ENCODE measurements around the gene SERPINB10. TPM values are rescaled to one million over a fixed set of nuclear protein-coding genes. Genes with fewer than 3 reads are reported as not detected.

The SERPINB10 gene, protein sequence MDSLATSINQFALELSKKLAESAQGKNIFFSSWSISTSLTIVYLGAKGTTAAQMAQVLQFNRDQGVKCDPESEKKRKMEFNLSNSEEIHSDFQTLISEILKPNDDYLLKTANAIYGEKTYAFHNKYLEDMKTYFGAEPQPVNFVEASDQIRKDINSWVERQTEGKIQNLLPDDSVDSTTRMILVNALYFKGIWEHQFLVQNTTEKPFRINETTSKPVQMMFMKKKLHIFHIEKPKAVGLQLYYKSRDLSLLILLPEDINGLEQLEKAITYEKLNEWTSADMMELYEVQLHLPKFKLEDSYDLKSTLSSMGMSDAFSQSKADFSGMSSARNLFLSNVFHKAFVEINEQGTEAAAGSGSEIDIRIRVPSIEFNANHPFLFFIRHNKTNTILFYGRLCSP
- not detected in 2 replicates for total RNA-seq

DNA sequence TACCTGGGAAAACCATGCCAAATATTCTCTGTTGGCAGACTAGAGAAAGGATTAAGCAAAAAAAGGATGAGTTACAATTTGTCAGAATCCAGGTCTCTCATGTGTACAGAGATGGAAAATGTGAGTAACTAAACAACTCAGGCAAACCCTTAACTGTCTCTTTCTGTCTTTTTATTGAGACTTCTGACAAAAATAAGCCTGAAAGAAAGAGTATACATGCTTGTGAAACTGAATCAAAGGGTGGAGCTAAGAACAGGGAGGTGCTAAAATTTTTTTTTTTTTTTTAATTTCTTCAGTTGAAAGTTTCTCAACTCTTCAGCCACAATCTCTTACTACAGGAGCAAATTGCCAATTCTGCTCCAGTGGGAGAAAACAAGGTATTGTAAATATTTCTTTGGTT lies at the start of gene SERPINB10:
SERPINB10 (plus strand) TSS at position 295 of the 400 bp plus-strand sequence. CDS start 7,553 bp downstream, outside the sequence.
- intact Hi-C loops (cut with micrococcal nuclease), result no loop called here

DNA sequence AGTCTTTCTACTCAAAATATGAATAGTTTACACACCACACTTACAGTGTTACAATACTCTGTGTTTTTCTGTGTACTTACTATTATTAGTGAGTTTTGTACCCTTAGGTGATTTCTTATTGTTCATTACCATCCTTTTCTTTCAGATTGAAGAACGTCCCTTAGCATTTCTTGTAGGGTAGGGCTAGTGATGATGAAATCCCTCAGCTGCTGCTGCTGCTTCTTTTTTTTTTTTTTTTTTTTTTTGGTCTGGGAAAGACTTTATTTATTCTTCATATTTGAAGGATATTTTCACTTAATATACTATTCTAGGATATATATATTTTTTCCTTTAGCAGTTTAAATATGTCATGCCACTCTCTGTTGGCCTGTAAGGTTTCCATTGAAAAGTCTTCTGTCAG lies 49.3 kb upstream of the SERPINB10 start:
- intact Hi-C loops (cut with micrococcal nuclease), result no loop called here

DNA sequence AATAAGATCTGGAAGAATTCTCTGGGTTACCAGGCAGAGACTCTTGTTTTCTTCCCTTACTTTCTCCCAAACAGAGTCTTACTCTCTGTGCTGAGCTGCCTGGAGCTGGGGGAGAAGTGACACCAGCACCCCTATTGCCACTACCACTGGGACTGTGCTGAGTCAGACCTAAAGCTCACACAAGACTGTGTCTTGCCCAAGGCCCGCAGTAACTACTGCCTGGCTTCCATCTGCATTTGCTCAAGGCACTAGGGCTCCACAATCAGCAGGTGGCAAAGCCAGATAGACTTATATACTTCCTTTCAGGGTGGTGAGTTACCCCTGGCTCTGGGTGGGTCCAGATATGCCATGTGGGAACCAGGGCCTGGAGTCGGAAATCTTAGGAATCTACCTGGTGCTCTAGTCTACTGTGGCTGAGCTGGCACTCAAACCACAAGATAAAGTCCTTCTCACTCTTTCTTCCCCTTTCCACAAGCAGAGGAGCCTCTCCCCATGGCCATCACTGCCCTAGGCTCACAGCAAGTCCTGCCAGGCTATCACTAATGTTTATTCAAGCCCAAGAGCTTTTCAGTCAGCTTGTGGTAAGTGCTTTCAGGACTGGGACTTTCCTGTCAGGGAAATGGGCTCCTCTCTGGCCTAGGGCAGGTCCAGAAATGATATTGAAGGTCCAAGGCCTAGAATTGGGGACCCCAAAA lies 47.8 kb upstream of the SERPINB10 start:
- intact Hi-C loops (cut with micrococcal nuclease), result no loop called here

DNA sequence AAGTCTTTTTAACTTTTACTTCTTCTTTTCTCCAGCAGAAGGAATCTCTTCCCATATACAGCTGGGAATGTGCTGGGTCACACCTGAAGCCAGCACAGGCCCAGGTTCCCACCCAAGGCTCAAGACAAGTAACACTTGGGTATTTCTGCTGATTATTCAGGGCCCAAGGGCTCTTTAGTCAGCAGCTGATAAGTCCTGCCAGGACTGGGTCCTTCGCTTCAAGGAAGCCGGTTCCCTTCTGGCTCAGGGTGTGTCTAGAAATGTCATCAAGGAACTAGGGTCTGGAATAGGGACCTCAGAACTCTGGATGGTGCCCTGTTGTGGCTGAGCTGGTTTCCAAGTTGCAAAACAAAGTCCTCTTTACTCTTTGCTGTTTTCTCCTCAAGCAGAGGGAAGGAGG lies 47.2 kb upstream of the SERPINB10 start:
- intact Hi-C loops (cut with micrococcal nuclease), result no loop called here

DNA sequence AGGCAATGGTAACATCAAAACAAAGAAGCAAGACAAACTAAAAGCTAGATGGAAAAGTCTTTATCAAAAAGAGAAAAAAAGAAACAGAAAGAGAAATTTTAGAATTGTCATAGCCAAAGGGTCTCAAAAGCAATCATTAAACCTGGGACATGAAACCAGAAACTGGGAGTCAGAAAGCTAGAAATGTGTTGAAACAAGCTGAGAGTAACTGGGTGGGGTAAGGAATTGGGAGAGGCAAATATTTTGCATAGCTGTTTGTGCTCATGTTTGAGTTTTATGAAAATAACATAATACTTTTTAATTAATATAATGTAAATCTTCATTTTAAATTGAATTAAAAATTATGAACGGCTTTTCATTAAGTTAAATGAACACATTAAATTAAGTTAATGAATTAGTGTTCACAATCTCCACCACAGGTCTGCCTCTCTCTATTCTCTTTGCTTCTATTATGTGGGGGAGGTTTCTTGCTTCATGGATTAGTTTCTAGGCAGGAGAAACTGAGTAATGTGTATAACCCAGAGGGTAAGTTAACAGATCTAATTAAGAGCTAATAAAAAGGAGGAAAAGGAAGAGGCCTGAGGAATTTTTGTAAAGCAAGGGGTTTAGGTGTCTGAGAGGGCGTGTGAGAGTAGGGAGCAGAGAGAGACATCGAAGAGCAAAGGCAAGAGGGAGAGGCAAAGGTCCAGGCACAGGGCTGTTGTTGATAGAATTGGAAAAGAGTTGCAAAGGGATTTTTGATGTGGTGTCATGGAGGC lies 40.2 kb upstream of the SERPINB10 start:
- intact Hi-C loops (cut with micrococcal nuclease), result no loop called here

DNA sequence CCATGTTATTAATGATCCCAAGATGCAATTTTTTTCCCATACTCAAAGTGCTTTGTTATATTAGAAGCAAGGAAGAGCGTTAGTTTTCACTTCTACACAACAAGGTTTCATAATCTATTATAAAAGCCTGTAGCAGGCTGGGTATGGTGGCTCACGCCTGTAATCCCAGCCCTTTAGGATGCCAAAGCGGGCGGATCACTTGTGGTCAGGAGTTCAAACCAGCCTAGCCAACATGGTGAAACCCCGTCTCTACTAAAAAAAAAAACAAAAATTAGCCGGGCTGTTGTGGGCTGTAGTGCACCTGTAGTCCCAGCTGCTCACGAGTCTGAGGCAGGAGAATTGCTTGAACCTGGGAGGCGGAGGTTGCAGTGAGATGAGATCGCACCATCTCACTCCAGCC lies 39.2 kb upstream of the SERPINB10 start:
- intact Hi-C loops (cut with micrococcal nuclease), result no loop called here

DNA sequence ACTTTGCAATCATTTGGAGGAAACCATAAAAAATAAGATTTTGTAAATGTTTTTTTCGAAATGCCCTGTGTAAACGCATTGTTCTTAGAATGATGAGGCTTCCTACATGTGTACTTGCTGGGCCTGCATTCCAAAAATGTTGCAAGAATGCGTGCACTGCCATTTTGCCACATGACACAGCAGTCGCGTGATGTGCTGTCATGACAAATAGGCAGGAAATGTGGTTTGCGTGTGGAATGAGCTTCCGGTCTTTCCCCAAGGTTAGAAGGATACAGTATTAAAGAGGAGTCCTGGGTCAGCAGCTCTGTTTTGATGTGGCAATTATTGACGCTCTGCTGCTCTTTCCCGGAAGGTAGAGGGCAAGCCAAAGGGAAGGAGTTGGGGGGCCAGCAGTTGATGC lies 38.4 kb upstream of the SERPINB10 start:
- intact Hi-C loops (cut with micrococcal nuclease), result no loop called here

DNA sequence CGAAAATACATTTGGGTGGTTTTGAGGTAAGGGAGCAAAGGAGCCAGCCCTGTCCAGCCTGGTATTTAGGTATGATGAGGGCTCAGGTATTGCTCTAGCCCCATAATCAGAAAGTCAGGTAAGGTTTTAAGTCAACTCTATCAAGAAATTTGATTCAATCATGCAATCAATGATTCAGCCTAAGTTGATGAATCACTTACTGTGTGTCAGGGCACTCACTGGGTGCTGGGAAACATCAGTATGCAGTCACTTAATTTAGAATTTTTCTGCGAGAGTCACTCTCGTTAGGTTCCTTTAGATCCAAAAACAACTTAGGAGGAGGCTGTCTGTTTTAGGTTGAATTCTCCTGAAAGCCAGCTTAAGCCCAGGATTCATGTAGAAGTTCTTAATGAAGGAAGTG lies 37.9 kb upstream of the SERPINB10 start:
- intact Hi-C loops (cut with micrococcal nuclease), result no loop called here

DNA sequence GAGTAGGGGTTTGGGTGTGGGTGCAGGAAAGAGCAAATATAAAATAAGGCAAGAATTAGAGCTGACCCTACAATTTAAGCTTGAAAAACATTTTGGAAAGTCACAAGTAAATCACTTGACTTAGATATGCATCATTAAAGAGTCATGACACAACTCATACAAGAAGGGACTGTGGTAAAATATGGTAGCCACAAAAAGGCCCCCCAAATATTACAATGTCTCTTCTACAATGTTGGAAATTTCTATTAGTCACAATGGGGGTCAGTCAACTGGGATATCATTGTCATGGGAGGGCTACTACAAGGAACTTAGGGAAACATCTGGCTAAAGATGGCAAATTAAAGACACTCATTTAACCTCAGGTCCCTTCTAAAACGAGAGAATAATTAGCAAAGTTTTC lies 35.9 kb upstream of the SERPINB10 start:
- intact Hi-C loops (cut with micrococcal nuclease), result no loop called here

DNA sequence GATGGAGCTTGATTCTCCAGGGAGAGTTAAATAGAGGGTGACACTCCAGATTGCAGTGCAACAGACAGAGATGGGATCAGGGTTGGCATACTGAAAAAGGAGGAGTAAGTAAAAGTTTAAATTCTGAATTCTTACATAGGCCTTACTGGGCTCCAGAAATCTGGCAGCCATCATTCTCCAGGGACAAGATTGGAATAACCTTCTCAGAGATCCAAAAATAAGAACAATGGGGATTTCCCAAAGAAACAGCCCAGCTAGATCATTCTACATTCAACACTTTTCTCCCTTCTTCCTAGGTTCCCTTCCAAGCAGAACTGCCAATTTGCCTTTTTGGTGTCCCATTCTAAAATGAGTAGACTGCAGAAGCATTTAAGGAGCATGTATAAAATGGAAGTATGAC lies 35.2 kb upstream of the SERPINB10 start:
- intact Hi-C loops (cut with micrococcal nuclease), result no loop called here

DNA sequence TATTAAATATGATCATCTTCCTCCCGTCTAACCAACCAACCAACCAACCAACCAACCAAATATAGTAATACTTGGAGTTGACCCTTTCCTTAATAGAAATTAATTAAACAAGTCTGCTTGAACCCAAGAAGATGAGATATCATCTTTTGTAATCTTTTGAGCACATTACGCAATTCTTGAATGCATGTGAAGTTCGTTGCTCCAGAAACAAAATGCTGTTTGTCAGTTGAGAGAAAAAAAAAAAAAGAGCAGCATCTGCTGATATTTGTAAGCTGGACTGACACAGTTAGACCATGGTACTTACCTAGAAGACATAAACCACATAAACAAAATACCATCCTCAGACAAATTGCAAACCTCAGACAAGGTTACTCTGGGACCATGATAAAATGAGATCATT lies 29.4 kb upstream of the SERPINB10 start:
- intact Hi-C loops (cut with micrococcal nuclease), result no loop called here

DNA sequence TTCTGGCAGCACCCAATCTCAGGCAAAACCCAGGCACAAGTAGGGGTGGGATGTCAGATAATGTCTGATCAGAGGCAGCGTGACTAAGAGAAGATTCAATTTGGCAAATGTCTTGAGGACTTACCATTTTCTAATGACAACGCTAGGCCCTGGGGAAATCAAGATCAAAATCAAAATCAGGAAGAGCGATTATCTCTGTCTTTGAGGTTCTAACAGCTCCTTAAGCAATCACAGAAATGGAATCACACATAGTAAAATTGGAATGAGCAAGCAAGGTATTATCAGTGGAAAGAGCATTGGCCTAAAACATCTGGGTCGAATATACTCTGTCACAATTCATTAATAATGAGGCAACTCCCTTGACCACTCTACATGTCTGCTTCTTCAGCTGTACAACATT lies 28.8 kb upstream of the SERPINB10 start:
- intact Hi-C loops (cut with micrococcal nuclease), result no loop called here

DNA sequence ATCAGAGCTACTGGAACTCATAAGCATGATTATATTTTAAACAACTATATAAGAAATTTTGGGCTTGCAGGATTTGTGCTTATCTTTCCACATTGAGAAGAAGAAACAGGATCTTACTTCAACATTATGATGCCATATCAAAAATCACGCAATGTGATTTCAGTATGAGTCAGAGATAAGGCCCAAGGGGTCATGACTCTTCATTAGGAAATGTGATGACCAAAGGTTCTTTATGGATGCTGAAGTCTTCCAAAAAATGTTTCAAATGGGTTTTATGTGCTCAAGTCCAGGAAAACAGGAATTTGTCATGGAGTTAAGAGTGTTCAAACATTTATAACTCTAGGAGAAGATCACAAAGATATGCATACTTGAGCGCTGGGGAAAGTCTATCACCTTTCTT lies 28.0 kb upstream of the SERPINB10 start:
- intact Hi-C loops (cut with micrococcal nuclease), result no loop called here

DNA sequence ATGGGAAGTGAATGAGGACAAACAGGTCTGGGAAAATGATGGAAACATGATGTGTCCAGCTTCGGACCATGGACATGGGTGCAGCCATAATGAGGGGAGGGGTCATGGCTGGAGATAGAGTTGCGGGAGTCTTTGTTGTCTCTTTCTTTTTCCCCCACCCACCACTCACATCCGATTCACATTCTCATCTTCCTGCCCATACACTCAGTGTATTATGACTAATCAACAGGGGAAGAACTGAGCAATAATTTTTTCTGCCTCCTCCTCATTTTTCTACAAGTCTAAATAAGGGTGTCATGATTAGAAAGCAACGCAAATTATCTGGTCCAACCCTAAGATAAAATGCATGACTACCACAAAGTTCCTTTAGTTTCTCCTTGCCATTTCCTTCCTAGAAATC lies 25.9 kb upstream of the SERPINB10 start:
- intact Hi-C loops (cut with micrococcal nuclease), result no loop called here

DNA sequence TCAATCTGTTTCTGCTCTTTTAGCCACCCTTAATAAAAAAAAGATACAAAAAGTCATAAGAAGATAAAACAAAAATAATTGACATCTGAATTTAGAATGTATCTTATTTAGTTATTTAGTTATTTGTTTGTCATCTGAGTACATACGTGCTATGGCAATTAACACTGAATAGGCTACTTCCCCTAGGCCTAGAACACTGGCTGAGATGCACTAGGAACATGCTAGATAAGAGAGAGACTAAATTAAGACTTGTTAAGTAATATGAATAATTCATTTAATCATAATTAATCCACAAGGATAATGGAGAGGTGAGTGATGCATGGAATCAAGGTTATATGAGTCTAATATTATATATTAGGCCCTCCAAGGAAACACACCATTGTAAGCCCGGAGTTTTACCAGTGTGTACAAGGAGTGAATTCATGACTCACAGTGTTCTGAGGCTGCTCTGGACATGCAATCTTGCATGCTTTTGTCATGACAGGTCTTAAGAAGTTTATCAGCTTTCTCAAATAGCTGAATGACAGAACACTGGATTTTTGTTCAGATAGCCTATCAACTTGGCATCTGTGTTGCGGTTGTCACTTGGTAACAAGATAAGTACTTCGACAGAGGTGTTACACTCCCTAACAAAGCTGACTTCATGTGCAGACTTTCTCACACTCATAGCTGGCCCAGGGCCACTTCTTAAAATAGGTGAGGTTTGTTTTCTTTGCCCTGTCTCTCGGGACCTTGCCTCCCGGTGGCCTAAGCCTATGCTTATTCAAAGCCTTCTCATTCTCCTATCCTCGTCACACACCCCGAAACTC lies 25.2 kb upstream of the SERPINB10 start:
- intact Hi-C loops (cut with micrococcal nuclease), result no loop called here

DNA sequence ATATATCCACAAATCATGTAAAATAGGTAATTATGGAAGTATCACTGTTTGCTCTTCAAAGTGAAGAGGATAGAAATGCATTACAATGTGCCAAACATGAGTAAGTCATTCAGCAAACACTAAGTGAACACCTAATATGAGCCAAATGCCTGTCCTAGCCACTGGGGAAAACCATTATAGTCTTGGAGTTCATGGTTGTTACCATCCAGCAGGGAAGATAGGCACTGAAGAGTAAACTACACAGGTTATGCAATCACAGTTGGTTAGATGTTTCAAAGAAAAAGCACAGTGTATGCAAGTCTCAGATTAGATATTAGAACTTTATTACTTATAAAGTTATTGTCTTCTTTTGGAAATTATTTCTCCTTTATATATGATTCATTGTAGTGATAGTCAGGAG lies 24.1 kb upstream of the SERPINB10 start:
- intact Hi-C loops (cut with micrococcal nuclease), result no loop called here

DNA sequence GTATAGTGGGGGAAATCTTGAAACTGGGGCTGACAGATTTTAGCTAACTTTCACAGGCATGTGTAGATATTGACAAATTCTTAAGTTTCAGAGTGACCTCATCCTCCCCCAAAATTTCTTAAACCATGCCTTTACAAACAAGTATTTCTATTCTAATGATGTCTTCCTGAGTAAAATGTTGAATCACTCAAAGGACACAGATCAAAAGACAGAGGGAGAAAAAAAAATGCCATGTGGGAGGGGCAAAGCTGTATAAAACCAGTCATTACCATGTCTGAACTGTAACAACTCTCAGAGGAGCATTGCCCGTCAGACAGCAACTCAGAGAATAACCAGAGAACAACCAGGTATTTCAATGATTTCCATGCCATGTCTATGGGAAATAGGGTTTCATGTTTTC lies 20.3 kb upstream of the SERPINB10 start, which contains the start of gene SERPINB2:
SERPINB2 (plus strand) TSS at position 282 of the 400 bp plus-strand sequence. CDS start 3,740 bp downstream, outside the sequence.
- intact Hi-C loops (cut with micrococcal nuclease), result no loop called here

DNA sequence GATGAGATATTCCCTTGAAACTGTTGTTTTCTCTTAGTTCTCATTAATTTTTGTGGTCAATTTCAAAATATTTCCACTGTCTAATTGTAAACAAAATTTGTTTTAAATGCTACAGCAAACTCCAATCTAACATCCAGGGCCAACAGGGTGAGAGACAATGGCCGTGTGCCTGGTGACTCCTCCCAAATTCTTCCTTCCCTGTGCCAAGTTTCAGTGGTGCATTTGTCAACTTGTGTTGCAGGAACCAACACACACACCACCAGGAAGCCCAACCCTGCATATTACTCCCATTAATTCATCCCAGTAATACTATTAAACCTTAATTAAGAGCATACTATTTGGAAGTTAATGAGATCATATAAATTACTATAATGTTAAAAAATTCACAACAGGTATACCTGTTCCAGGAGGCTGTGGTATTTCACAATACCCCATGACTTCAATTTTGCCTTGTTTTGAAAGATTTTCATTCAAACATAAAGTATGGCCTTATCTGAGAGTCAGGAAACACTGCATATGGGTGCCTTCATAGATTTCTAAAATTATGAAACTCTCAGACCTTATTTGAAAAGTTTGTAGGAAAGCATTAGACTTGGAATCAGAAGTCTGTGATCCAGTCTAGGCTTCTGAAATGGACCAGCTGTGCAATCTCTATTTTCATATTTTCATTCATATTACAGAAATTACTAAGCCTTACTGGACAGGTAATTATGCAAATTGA lies 19.1 kb upstream of the SERPINB10 start:
- intact Hi-C loops (cut with micrococcal nuclease), result no loop called here

DNA sequence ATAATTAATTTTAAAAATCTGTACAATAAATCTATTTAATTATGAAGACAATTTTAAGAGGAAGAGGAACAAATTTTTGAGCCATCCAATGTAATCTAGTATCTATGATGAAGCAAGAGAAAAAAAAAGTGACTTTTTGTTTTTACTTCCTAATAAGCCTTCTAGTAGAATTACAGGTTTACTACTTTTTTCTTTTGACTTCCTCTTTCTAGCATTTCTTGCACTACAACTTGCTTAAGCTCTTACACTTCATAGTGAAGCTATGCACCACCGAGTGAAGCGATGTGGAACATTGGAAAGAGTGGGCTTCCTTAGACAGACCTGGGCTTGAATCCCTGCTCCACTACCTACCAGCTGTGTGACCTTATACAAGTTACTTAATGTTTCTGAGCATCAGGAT lies 18.1 kb upstream of the SERPINB10 start:
- intact Hi-C loops (cut with micrococcal nuclease), result loop anchor here (5.0 kb wide), 1 partner anchor 48 kb away; no protein-coding TSS in a partner anchor

DNA sequence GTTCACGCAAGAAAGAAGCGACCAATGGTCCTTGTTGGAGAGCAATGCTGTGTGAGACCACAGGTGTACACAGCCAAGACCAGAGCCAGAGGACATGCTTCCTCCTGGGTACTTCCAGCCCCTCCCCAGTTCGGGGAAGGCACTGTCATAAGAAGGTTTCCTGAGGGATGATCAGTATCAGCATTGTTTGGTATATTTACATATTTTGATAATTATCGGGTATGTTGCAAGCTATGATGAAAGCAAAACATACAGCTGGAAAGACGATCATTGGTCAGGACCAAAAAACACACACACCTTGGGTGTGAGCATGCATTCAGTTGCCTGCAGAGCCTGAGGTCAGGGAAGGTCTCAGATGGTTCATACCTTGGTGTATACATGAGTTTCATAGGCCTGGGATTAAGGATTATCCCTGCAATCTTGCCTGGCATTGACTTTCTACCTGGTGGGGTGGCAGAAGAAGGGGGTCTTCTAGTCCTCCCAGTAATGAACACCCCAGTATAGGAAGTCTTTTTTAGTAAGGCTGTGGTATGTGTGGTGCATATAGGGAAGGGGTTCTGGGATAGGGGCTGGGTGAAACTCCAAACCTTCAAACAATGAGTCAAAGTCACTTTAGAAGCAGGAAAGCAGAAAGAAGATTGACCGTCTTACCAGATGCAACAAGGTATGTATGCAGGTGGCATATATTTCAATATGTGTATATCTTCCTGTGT lies 17.4 kb upstream of the SERPINB10 start:
- intact Hi-C loops (cut with micrococcal nuclease), result loop anchor here (5.0 kb wide), 1 partner anchor 47 kb away; no protein-coding TSS in a partner anchor
